Measurements from ENCODE around the gene ABHD5.

GRCh38 chr3:43755516-43756200 is 64.9 kb downstream of the ABHD5 start:
- TF ChIP-seq, protein P1, sequence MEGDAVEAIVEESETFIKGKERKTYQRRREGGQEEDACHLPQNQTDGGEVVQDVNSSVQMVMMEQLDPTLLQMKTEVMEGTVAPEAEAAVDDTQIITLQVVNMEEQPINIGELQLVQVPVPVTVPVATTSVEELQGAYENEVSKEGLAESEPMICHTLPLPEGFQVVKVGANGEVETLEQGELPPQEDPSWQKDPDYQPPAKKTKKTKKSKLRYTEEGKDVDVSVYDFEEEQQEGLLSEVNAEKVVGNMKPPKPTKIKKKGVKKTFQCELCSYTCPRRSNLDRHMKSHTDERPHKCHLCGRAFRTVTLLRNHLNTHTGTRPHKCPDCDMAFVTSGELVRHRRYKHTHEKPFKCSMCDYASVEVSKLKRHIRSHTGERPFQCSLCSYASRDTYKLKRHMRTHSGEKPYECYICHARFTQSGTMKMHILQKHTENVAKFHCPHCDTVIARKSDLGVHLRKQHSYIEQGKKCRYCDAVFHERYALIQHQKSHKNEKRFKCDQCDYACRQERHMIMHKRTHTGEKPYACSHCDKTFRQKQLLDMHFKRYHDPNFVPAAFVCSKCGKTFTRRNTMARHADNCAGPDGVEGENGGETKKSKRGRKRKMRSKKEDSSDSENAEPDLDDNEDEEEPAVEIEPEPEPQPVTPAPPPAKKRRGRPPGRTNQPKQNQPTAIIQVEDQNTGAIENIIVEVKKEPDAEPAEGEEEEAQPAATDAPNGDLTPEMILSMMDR (IDR thresholded peaks at IDR 0.05), result no peak
- no peak for TF ChIP-seq POLR2AphosphoS5 (IDR thresholded peaks at IDR 0.05; ENCODE audit: low read depth, low read length)

All from Panc1 (cell line).